Measurements from ENCODE around the gene F5. TPM values are rescaled to one million over a fixed set of nuclear protein-coding genes. Genes with fewer than 3 reads are reported as not detected.

F5 gene
- total RNA-seq, 2 experiments from 2014 or later = 8.9 to 11.0 TPM

DNA sequence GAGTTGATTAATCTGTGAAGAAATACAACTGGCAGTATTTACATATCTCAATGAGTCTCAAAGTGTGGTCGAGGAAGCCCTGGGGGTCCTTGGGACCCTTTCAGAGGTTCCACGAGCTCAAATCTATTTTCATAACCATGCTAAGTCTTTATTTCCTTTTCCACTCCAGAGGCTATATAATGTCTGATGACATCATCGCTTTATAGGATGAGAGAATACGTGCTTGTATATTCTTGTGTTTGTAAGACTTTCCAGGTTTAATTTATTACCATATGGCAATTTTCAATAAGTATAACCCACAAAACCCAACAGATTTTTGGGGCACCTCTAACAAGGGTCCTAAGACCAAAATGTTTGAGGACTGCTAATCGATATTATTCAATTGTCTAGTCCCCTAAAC is 99.1 kb downstream of the F5 start:
- peaks cover 60% of the 10 kb centered on the region for H3K4me1 Mint-ChIP-seq
- H3K36me3 Mint-ChIP-seq (ENCODE audit: low read depth) = peaks cover 3% of the 10 kb centered on the region
- no peaks in the 10 kb centered on the region for H3K9me3 Mint-ChIP-seq
- POLR2A ChIA-PET = interaction anchor here (1.6 kb wide), 1 partner anchor 125 kb away, joined by 3 read pairs; no protein-coding TSS in a partner anchor
- peak overlapping the region; percentile 88 for H3K4me3 Mint-ChIP-seq
- DNase-seq = no peak
- CTCF ChIA-PET = interaction anchor here (0.9 to 1.2 kb wide), 2 partner anchors 10 to 207 kb away, joined by 3 read pairs; no protein-coding TSS in a partner anchor
- no peak overlapping the region for H3K27ac Mint-ChIP-seq
- no peaks in the 10 kb centered on the region for H3K27me3 Mint-ChIP-seq

DNA sequence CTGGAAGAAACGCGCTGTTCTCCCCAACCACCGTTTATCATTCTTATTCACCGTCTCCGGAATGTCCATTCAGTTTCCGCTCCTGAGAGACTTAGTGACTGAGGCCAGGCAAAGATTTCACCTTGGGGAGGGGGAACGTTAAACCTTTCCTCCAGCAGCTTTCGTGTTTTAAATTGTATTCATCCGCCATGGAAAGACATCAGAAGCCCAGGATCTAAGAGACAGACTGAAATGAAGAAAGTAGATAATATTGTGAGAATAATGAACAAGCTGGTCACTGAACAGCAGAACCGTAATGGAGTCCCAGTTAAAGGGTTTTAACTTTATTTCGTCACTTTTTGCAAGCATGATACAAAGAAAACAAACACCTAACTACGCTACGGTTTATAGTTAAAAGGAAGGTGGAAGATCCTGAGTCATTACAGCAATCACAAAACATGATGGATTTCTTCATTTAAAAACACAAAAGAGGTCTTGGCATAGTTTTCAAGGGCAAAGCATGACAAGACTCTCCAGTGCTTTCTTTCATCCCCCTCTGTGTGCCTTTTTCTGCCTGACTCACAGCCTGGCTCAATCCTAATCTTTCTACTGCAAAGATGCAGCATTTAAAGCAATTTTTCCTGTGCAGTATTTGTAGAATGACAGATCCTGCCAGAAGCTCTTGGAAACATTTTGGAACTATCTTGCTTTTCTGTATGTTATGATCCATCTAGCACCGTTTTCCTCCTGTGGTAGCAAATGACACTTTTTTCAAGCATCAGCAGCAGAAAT is 99.8 kb downstream of the F5 start:
- Mint-ChIP-seq H3K4me1 (peaks cover 54% of the 10 kb centered on the region), H3K27ac (peak overlapping the region; percentile 79)

DNA sequence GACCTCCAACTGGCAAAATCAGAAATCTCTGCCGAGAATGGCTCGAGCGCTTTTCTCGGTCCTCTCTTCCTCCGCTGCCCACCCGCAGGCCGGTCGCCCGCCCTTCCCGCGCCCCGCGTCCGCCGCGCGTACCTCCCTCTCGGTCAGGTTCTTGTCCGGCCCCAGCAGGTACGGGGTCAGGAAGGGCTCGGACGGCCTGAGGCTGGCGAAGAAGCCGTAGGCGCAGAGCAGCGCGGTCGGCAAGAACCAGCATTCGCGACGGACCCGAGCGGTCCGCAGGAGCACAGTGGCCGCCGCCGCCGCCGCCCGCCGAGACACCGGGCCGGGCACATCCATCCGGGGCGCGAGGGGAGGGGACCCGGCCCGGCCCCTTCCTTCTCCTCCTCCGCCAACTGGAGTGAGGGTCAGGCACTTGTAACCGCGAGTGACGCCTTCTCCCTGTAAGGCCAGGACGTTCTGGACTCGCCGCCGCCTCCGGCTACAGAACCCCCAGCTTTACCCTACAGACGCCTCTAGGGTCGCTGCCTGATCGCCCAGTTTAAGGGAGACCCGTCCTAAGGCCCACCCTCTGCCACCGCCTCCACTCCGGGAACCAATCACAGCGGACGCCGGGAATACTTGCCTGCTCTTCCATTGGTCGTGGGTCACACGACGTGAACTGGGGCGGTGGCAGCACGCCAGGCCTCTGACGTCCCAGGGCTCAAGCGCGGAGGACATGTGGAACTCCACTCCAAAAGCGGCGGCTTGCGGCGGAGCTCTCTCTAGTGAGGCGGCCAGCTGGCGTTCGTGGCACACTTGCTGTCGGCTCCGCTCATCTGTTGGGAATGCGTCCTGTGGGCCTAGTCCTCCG is 100.6 kb downstream of the F5 start, which contains the start of gene SLC19A2:
SLC19A2 (minus strand) TSS at position 514 of the 850 bp plus-strand sequence; CDS start at position 336, 178 bp downstream.
- Mint-ChIP-seq H3K27ac (peak within 1 kb of the TSS; percentile 79), H3K36me3 (ENCODE audit: low read depth) (peaks cover 3% of the 10 kb centered on the region), H3K4me1 (peaks cover 50% of the 10 kb centered on the region), H3K27me3 (no peaks in the 10 kb centered on the region), H3K4me3 (peak within 1 kb of the TSS; percentile 88), H3K9me3 (no peaks in the 10 kb centered on the region)
- CTCF ChIA-PET = interaction anchor here (0.7 to 1.2 kb wide), 2 partner anchors 22 to 209 kb away, joined by 3 read pairs; no protein-coding TSS in a partner anchor
- peak; percentile 94 for DNase-seq
- POLR2A ChIA-PET = interaction anchor here (0.7 to 1.6 kb wide), 4 partner anchors 60 to 123 kb away, joined by 3 to 7 read pairs (median 3); partner anchors contain the start of genes BLZF1, F5 and NME7

More for the DNA sequence above, 99.8 kb downstream of the F5 start:
- H3K4me3 Mint-ChIP-seq = peak overlapping the region; percentile 88
- H3K36me3 Mint-ChIP-seq (ENCODE audit: low read depth) = peaks cover 3% of the 10 kb centered on the region
- CTCF ChIA-PET = interaction anchor here (0.7 to 1.2 kb wide), 3 partner anchors 10 to 208 kb away, joined by 3 read pairs; no protein-coding TSS in a partner anchor
- H3K27me3 Mint-ChIP-seq = no peaks in the 10 kb centered on the region
- H3K9me3 Mint-ChIP-seq = no peaks in the 10 kb centered on the region
- no peak for DNase-seq
- POLR2A ChIA-PET = interaction anchor here (0.7 to 1.6 kb wide), 4 partner anchors 60 to 124 kb away, joined by 3 to 7 read pairs (median 3); partner anchors contain the start of genes BLZF1, F5 and NME7

DNA sequence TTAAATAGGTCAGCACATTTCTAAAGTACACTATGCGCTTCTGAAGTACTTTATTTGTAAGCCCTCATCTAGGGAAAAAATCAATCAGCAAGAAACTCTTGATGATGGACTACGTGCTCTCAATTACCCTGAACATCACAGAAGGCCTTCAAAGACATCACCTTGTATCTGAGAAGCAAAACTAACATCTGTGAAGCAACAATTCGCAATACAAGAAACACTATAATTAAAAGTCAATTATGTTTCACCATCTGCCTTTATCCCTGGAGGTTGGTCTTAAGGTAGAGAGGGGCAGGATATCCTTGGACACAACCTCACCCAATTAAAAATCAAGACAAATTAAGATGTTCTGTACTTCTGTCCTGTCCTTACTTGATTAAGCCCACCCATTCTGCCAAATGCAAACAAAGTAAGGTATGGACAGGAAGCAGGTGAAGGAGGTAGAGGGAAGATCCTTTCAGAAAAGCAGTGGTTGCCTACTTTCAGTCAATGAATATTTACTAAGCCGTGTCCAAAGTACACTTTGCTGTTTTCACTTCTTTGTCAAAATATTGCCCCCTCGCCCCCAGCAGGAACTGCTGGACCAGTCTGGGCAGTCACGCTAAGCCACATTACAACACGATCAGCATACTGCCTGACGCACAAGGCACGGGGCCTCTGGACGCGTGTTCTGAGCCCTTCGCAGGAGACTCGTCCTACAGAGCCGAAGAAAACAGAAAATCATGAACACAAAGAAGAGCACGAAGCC is 101.4 kb downstream of the F5 start:
- peaks cover 3% of the 10 kb centered on the region for H3K36me3 Mint-ChIP-seq (ENCODE audit: low read depth)
- H3K4me1 Mint-ChIP-seq = peaks cover 53% of the 10 kb centered on the region
- CTCF ChIA-PET = no interaction called here
- H3K27ac Mint-ChIP-seq = peak overlapping the region; percentile 73
- peak; percentile 47 for DNase-seq
- H3K4me3 Mint-ChIP-seq = peak overlapping the region; percentile 88
- H3K27me3 Mint-ChIP-seq = no peaks in the 10 kb centered on the region
- H3K9me3 Mint-ChIP-seq = no peaks in the 10 kb centered on the region
- POLR2A ChIA-PET = interaction anchor here (1.0 to 1.3 kb wide), 2 partner anchors 61 to 117 kb away, joined by 3 to 7 read pairs; partner anchors contain the start of genes BLZF1 and NME7

DNA sequence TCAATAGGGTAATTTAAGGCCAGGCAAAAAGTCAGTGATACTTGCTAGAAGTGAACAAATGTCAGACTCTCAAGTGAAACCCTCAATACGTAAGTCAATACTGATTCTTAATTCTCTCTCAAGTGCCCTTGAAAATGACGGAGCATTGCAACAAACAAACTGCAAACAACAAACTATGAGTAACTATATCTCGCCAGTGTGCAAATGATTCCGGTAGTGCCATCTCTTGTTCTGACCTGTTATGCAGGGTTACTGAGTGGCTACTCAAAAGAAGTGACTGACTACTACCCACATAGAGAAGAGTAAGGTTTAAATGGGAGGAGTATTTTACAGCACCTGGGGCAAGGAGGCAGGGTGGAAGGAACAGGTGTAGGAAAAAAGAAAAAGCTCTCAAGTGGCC is 102.2 kb downstream of the F5 start:
- Mint-ChIP-seq H3K27ac (no peak overlapping the region), H3K4me3 (peak overlapping the region; percentile 57), H3K36me3 (ENCODE audit: low read depth) (peaks cover 3% of the 10 kb centered on the region), H3K27me3 (no peaks in the 10 kb centered on the region), H3K4me1 (peaks cover 49% of the 10 kb centered on the region), H3K9me3 (no peaks in the 10 kb centered on the region)
- no peak for DNase-seq
- CTCF ChIA-PET = no interaction called here
- POLR2A ChIA-PET = no interaction called here

DNA sequence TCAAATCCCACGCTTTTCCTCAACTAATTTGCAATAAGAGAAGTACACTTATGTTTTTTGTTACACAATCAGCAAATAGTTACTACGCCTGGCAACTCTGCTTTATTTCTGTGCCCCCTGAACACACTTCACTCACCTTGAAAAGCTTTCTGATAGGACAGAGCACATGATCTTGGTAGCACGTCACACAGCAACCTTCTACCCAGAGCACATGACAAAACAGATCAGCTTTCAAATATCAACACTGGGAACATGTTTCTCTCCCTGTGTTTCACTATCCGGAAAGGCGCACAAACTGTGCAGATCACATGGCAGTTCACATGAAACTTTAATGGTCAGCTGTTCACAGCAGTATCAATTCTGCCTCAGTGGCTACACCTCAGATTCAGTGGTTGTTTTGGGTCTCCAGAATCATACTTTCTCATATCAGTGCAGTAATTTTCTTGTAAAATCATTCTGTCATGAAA is 102.7 kb downstream of the F5 start:
- CTCF ChIA-PET = no interaction called here

DNA sequence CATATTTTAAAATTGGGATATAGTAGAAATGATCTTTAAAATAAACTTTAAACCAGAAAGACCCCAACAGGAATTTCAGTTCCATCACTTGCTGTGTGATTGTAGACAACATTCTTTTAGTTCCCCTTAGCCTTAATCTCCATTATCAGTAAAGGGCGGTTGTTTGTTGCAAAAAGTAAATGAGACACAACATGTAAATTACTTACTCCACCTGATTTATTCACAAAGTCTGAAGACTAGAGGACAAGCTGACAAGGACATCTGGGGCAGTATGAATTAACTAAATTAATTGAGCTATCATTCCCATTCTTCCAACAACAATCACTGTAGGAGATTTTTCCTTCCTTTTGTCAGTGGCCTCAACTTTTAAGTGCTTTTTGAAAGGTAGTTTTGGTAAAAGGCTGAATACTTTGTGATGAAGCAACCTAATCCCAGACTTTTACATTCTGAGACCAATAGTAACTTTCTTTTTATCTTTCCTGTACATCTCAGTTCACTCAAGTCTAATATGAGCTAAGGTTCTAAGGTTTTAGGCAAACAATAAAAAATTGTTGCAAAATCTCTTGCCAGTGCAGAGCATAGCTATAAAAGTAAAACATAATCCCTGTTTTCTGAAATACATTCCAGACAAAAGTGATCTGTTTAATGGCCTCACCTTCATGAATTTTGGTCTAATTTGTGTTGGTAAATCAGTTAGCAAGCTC is 106.8 kb downstream of the F5 start:
- no peaks in the 10 kb centered on the region for H3K9me3 Mint-ChIP-seq
- H3K27me3 Mint-ChIP-seq = no peaks in the 10 kb centered on the region
- peaks cover 15% of the 10 kb centered on the region for H3K36me3 Mint-ChIP-seq (ENCODE audit: low read depth)
- ChIA-PET POLR2A (interaction anchor here (1.2 kb wide), 1 partner anchor 15 kb away, joined by 3 read pairs; no protein-coding TSS in a partner anchor), CTCF (no interaction called here)
- no peak overlapping the region for H3K27ac Mint-ChIP-seq
- H3K4me1 Mint-ChIP-seq = peaks cover 22% of the 10 kb centered on the region
- no peak overlapping the region for H3K4me3 Mint-ChIP-seq
- no peak for DNase-seq

More for the DNA sequence above, 102.7 kb downstream of the F5 start:
- H3K27ac Mint-ChIP-seq = no peak overlapping the region
- H3K27me3 Mint-ChIP-seq = no peaks in the 10 kb centered on the region
- H3K4me3 Mint-ChIP-seq = no peak overlapping the region
- H3K4me1 Mint-ChIP-seq = peaks cover 49% of the 10 kb centered on the region
- POLR2A ChIA-PET = no interaction called here
- H3K36me3 Mint-ChIP-seq (ENCODE audit: low read depth) = peaks cover 3% of the 10 kb centered on the region
- DNase-seq = no peak
- H3K9me3 Mint-ChIP-seq = no peaks in the 10 kb centered on the region

DNA sequence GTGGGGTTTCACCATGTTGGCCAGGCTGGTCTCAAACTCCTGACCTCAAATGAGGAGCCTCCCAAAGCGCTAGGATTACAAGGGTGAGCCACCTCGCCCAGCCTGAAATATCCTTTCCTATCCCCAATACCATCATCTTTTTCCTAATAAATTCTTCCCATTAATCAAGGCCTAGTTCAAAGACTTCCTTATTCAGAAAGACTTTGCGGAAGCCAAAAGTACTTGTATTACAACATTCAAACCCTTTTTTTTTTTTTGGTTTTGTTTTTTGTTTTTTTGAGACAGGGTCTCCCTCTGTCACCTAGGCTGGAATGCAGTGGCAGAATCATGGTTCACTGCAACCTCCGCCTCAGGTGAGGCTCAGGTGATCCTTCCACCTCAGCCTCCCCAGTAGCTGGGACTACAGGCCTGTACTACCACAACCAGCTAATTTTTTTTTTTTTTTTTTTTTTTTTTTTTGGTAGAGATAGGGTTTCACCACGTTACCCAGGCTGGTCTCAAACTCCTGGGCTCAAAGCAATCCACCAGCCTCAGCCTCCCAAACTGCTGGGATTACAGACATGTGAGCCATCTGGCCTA is 108.1 kb downstream of the F5 start:
- POLR2A ChIA-PET = no interaction called here
- H3K36me3 Mint-ChIP-seq (ENCODE audit: low read depth) = peaks cover 12% of the 10 kb centered on the region

DNA sequence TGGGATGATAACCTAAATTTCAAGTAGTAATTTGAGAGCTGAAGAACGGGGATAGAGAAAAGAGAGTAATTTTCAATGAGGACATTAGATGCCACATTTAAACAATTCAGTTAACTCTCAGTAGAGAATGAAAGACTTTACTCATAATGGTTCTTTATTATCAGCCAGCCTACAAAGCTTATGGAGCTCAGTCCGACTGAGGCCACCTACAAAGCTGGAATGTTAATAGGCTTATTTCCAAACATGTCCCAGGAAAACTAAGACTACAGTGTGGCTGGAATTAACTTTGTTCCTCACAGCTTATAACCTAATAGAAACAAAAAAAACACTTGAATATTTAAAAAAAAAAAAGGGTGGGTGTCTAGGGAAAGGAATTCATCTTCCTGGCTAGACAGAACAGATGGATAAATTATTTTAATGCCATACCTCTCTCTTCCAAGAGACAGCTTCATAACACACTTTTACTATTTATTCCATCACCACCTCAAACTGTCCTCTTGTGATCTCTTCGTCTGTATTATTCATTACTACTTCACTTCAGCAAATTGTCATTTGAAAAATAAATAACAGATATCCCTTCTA is 110.4 kb downstream of the F5 start:
- Mint-ChIP-seq H3K36me3 (ENCODE audit: low read depth) (peaks cover 12% of the 10 kb centered on the region), H3K4me1 (peaks cover 4% of the 10 kb centered on the region), H3K9me3 (no peaks in the 10 kb centered on the region), H3K4me3 (no peak overlapping the region), H3K27ac (no peak overlapping the region), H3K27me3 (no peaks in the 10 kb centered on the region)
- DNase-seq = no peak
- ChIA-PET CTCF (no interaction called here), POLR2A (no interaction called here)

More for the DNA sequence above, 108.1 kb downstream of the F5 start:
- DNase-seq = no peak
- H3K27me3 Mint-ChIP-seq = no peaks in the 10 kb centered on the region
- no peaks in the 10 kb centered on the region for H3K9me3 Mint-ChIP-seq
- peaks cover 9% of the 10 kb centered on the region for H3K4me1 Mint-ChIP-seq
- no peak overlapping the region for H3K4me3 Mint-ChIP-seq
- H3K27ac Mint-ChIP-seq = no peak overlapping the region
- CTCF ChIA-PET = no interaction called here

DNA sequence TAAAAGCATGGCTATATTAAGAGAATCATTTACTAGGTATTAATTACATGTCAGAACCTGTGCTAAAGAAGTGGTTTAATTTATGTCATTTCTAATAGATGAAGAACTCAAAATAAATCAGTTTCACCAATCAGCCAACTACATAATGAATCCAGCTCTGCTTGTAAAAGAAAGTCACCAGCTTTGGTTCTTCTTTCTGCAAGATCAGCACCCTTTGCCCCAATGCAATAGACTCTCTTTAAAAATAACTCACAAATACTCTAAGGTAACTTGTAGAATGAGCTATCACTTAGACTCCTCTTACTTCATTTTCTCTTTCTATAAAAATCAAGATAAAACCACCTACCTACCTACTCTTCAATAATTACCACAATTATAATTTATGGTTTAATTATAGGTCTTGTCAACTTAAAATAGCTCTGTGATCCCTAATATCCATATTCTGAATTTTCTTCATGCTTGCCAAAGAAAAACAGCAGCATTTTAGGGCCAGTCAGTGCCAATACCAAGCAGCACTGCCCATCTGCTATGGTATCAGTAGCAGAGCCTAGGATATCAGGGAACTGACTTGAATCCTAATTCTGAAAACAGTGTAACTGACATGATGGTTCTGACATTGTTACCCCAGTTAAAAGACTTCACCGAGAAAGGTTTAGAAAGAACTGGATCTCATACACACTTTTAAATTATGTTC is 111.8 kb downstream of the F5 start:
- ChIA-PET POLR2A (no interaction called here), CTCF (no interaction called here)
- no peak for DNase-seq
- no peaks in the 10 kb centered on the region for H3K4me1 Mint-ChIP-seq
- H3K27ac Mint-ChIP-seq = no peak overlapping the region
- no peaks in the 10 kb centered on the region for H3K27me3 Mint-ChIP-seq
- peaks cover 12% of the 10 kb centered on the region for H3K36me3 Mint-ChIP-seq (ENCODE audit: low read depth)
- H3K9me3 Mint-ChIP-seq = no peaks in the 10 kb centered on the region
- H3K4me3 Mint-ChIP-seq = no peak overlapping the region

DNA sequence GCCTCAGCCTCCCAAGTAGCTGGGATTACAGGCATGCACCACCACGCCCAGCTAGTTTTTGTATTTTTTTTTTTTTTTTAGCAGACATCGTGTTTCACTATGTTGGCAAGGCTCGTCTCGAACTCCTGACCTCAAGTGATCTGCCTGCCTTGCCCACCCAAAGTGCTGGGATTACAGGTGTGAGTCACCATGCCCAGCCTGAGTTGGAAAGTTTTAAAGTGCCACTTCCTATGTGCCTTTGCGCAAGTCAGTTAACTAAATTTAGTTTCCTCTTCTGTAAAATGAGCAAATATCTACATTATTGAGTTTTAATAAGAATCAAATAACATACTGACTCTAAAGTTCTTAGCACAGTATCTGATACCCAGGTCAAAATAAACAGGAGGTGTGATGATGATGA is 112.9 kb downstream of the F5 start:
- Mint-ChIP-seq H3K4me1 (peaks cover 5% of the 10 kb centered on the region), H3K36me3 (ENCODE audit: low read depth) (peaks cover 12% of the 10 kb centered on the region), H3K27me3 (no peaks in the 10 kb centered on the region), H3K9me3 (no peaks in the 10 kb centered on the region), H3K4me3 (no peak overlapping the region), H3K27ac (no peak overlapping the region)
- CTCF ChIA-PET = no interaction called here
- POLR2A ChIA-PET = no interaction called here
- no peak for DNase-seq
